ENCODE measurements around the gene EPYC.

GRCh38 chr12:90979019-90979418 lies 25.8 kb downstream of the EPYC start:
- TF ChIP-seq POLR2A (IDR thresholded peaks at IDR 0.05): no peak
- TF ChIP-seq, protein P1, sequence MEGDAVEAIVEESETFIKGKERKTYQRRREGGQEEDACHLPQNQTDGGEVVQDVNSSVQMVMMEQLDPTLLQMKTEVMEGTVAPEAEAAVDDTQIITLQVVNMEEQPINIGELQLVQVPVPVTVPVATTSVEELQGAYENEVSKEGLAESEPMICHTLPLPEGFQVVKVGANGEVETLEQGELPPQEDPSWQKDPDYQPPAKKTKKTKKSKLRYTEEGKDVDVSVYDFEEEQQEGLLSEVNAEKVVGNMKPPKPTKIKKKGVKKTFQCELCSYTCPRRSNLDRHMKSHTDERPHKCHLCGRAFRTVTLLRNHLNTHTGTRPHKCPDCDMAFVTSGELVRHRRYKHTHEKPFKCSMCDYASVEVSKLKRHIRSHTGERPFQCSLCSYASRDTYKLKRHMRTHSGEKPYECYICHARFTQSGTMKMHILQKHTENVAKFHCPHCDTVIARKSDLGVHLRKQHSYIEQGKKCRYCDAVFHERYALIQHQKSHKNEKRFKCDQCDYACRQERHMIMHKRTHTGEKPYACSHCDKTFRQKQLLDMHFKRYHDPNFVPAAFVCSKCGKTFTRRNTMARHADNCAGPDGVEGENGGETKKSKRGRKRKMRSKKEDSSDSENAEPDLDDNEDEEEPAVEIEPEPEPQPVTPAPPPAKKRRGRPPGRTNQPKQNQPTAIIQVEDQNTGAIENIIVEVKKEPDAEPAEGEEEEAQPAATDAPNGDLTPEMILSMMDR (IDR thresholded peaks at IDR 0.05): no peak

All from adrenal gland (tissue), 5 donors.